ENCODE data around the gene KIF26B.

The KIF26B gene

DNA sequence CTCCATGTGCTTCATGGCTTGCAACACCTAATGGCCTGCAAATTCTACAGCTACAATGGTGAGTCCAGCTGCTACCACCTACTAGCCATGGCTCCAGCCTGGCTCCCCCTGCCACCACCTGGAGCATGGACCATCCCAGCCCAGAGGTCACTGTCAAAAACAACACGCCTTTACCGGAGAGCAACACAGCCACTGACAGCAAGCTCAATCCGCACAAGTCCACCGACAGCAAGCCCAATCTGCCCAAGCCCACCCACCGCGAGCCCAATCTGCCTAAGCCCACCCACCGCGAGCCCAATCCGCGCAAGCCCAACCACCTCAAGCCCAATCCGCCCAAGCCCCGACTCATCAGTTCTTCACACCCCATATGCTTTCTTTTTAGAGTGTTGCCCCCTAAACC is 128.2 kb downstream of the KIF26B start:
- no peak overlapping the region for H3K4me3 ChIP-seq (ENCODE audit: low read depth, low read length)
- no peaks in the 10 kb centered on the region for H3K36me3 ChIP-seq (replicated peaks)
- in situ Hi-C loops (cut with HindIII; ENCODE audit: low pct_ligation_motif_present, low sequenced_read_pairs): no loop called here
- no peaks in the 10 kb centered on the region for H3K27me3 ChIP-seq (replicated peaks)
- no peak for DNase-seq
- TF ChIP-seq, protein P1, sequence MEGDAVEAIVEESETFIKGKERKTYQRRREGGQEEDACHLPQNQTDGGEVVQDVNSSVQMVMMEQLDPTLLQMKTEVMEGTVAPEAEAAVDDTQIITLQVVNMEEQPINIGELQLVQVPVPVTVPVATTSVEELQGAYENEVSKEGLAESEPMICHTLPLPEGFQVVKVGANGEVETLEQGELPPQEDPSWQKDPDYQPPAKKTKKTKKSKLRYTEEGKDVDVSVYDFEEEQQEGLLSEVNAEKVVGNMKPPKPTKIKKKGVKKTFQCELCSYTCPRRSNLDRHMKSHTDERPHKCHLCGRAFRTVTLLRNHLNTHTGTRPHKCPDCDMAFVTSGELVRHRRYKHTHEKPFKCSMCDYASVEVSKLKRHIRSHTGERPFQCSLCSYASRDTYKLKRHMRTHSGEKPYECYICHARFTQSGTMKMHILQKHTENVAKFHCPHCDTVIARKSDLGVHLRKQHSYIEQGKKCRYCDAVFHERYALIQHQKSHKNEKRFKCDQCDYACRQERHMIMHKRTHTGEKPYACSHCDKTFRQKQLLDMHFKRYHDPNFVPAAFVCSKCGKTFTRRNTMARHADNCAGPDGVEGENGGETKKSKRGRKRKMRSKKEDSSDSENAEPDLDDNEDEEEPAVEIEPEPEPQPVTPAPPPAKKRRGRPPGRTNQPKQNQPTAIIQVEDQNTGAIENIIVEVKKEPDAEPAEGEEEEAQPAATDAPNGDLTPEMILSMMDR (IDR thresholded peaks at IDR 0.05; ENCODE audit: low read depth, low read length, missing control alignments): no peak
- no peak overlapping the region for H3K27ac ChIP-seq

DNA sequence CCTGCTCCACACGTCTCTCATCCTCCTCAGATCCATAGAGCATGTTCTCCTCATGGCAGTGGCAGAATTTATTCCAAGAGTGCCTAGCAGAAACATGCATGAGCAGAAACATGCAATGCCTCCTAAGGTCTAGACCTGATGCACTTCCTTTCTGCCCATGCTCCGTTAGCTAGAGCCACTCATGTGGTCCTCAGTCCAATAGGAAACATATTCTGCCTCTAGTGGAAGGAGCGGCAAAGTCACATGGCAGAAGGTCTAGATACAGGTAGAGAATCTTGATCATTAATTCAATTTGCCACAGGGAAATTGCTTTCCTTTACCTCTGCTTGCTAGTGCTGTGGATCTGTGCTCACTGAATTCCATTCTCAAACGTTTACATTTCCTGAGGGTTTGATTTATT is 130.4 kb downstream of the KIF26B start:
- TF ChIP-seq, protein P1 (IDR thresholded peaks at IDR 0.05; ENCODE audit: low read depth, low read length, missing control alignments): no peak

DNA sequence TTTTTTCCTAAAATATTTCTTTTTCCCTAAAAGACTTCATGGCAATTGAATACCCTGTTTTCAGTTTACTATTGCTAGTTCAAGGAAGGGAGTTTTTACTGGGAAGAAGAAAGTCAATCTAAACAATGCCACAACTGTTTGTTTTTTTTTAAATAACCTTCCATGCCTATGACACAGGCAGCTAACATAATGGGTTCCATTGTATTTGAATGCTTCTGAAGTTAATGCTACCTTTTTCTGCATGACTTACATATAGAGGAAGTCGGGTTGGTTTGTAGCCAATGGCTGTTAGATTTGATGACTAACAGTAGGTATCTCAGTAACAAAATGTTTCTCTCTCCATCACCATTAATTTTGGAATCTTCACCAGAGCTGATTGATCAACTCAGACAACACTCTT is 134.0 kb downstream of the KIF26B start:
- Histone ChIP-seq H3K27me3 (replicated peaks) (no peaks in the 10 kb centered on the region), H3K27ac (no peak overlapping the region), H3K4me3 (ENCODE audit: low read depth, low read length) (no peak overlapping the region), H3K36me3 (replicated peaks) (no peaks in the 10 kb centered on the region)
- TF ChIP-seq, protein P1 (IDR thresholded peaks at IDR 0.05; ENCODE audit: low read depth, low read length, missing control alignments): no peak
- no peak for DNase-seq
- in situ Hi-C loops (cut with HindIII; ENCODE audit: low pct_ligation_motif_present, low sequenced_read_pairs): no loop called here

More for the DNA sequence above, 130.4 kb downstream of the KIF26B start:
- DNase-seq: no peak
- in situ Hi-C loops (cut with HindIII; ENCODE audit: low pct_ligation_motif_present, low sequenced_read_pairs): no loop called here
- Histone ChIP-seq H3K36me3 (replicated peaks) (no peaks in the 10 kb centered on the region), H3K4me3 (ENCODE audit: low read depth, low read length) (no peak overlapping the region), H3K27ac (no peak overlapping the region), H3K27me3 (replicated peaks) (no peaks in the 10 kb centered on the region)

DNA sequence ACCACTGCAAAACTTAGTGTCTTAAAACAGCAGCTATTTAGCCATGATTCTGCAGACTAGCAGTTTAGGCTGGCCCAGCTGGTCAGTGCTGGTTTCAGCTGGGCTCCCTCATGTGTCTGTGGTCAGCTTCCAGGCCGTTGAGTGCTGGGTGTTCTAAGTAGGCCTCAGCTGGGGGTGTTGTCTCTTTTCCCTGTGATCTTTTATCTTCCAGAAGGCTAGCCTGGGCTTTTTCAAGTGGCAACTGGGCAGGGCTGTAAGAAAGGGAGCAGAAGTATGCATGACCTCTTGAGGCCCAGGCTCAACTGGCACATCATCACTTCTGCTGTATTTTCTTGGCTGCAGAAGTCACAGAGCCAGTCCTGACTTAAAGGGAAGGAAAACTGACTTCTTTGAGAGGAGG is 136.1 kb downstream of the KIF26B start:
- no peaks in the 10 kb centered on the region for H3K36me3 ChIP-seq (replicated peaks)
- in situ Hi-C loops (cut with HindIII; ENCODE audit: low pct_ligation_motif_present, low sequenced_read_pairs): no loop called here
- TF ChIP-seq, protein P1 (IDR thresholded peaks at IDR 0.05; ENCODE audit: low read depth, low read length, missing control alignments): no peak
- no peak overlapping the region for H3K4me3 ChIP-seq (ENCODE audit: low read depth, low read length)
- H3K27me3 ChIP-seq (replicated peaks): no peaks in the 10 kb centered on the region
- no peak overlapping the region for H3K27ac ChIP-seq
- DNase-seq: no peak

DNA sequence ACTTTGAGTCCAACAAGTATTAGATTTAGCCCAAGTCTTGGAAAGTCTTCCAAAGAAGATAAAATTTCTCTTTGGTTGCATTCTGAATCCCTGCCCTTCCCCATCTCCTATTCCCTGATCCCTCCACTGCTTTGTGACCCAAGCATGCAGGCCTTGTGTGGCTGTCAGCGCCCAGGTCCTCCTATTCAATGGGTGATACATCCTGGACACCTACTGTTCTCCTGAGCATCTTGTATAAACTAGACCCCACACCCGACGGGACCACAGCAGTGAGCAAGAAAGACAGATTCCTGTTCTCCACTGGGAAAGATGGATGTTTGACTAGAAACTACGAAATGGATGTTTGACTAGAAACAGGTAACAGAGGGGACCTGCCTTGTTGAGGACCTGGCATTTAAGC is 136.6 kb downstream of the KIF26B start:
- Histone ChIP-seq H3K27me3 (replicated peaks) (no peaks in the 10 kb centered on the region), H3K36me3 (replicated peaks) (no peaks in the 10 kb centered on the region), H3K4me3 (ENCODE audit: low read depth, low read length) (no peak overlapping the region), H3K27ac (no peak overlapping the region)
- no peak for DNase-seq
- in situ Hi-C loops (cut with HindIII; ENCODE audit: low pct_ligation_motif_present, low sequenced_read_pairs): no loop called here
- TF ChIP-seq, protein P1 (IDR thresholded peaks at IDR 0.05; ENCODE audit: low read depth, low read length, missing control alignments): no peak

DNA sequence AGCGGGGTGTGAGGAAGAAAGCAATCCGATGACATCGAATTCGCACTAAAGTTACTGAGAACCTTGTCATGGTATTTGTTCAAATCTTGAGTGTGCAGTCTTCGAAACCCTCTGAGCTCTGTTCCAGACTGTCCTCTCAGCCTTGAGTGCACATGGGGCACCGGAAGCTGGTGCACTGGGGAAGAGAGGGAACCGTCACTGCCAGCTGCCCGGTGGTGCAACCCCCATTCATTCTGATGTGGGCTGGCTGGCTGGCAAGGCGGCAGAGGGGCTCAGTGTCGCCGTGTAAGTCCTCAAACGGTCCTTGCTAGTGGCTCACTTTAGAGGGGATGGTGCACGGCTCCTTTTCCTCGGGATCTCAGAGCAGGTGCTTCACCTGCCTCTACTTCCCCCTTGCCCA is 137.4 kb downstream of the KIF26B start:
- in situ Hi-C loops (cut with HindIII; ENCODE audit: low pct_ligation_motif_present, low sequenced_read_pairs): no loop called here
- Histone ChIP-seq H3K4me3 (ENCODE audit: low read depth, low read length) (no peak overlapping the region), H3K36me3 (replicated peaks) (no peaks in the 10 kb centered on the region), H3K27ac (no peak overlapping the region), H3K27me3 (replicated peaks) (no peaks in the 10 kb centered on the region)
- TF ChIP-seq, protein P1 (IDR thresholded peaks at IDR 0.05; ENCODE audit: low read depth, low read length, missing control alignments): no peak
- no peak for DNase-seq

Data from brain microvascular endothelial cell (primary cell).